ENCODE measurements around the gene POU6F2.
A peak's percentile ranks its signal among the peaks of the same experiment; 100 is the strongest.

POU6F2 gene

DNA sequence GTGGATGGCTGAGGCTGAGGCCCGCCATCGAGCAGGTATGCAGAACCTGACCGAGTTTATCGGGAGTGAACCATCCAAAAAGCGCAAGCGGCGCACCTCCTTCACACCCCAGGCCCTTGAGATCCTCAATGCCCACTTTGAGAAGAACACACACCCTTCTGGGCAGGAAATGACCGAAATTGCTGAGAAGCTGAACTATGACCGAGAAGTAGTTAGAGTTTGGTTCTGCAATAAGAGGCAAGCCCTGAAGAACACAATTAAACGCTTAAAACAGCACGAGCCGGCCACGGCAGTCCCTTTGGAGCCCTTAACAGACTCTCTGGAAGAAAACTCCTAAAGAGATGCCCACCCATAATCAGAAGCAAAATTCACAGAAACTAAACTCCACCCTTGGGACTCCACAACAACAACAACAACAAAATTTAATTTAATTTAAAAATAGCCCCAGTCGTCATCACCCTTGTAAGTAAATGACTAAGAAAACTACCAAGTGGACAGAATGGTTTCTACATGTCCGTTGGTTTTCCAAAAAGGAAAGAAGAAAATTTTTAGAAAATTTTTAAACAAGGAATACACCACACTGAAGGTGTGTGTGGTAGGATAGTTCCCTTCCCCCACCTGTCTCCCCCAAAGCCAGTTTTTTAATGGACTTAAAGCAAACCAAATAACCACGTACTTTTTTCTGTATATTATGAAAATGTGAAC is 486.8 kb downstream of the POU6F2 start:
- no peak for DNase-seq

DNA sequence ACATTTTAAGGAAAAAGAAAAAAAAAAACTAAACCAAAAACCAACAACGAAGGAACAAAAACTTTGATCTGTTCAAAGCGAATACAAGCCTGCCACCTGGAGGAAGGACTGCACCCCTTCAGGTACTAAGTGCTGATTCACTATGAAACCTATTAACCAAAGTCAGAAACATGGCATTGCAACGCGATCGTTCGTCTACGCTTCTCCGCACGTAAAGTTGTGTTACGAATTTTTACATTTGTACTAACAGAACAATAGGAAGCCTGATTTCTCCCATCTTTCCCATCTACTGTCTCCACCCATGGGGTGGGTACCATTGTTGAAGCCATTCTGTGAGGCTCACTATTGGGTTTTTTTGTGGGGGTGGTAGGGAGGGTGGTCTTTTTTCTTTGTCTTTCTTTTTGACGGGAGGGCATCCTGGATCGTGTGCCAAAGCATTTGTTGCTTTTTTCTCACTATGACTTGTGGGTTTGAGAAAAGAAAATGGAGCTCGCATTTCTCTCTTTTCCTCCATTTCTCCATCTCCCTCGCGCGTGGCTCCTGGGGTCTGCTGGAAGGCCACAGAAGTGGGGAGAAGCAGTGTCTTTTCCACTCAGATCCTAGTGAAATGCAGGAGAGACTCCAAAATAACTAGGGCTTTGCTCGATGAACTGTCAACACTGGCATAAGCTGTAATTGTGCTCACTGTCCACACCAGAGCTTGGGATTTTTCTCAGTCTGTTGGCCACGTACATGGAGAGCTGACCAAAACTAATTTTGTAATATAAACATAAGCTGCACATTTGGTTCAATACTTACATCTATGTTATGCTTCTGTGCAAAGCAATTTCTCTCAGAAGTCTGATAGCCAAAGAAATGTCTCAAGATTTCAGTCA is 487.6 kb downstream of the POU6F2 start:
- peak; percentile 18 for DNase-seq

DNA sequence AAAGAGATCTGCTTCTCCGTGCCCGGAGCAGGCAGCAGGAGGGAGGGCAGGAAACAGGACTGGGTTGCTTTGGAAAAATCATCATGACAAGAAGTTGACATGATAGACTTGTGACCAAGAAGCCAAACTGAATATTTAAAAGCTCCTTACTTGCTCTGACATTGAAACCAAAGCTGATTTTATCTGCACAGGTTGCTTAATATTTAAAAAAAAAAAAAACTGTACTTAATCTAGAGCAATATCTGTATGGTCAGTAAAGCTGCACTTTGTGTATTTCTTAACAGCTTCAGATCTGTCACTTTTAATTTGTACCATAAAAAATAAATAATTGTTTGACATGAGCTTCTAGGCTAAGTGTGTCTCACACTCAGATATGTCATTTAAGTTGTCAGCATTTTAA is 490.6 kb downstream of the POU6F2 start:
- DNase-seq, result no peak

DNA sequence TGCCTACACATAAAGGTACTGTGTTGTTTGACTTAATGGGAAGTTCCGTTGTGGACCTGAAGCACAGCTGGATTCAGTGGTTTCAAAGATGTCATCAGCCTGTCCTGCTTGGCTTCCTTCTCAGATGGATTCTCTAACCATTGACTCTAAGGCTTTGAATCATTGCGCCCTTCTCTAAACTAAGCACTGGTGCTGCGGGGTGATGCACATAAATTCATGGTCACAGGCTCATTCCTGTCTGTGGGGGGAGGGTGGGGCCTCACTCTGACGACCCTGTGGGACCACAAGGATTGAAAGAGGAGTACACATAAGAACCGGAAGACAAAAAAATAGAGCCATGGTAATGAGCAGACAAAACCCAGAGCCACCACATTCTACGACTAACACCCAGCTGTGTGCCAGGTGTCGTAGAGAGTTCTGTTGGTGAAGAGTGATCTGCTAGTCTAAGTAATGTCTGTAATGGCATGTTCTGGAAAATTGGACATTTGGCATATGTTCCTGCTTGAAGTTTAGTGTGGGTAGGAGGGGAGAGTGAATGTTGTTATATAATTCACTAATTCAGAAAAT is 491.2 kb downstream of the POU6F2 start:
- DNase-seq, result no peak

DNA sequence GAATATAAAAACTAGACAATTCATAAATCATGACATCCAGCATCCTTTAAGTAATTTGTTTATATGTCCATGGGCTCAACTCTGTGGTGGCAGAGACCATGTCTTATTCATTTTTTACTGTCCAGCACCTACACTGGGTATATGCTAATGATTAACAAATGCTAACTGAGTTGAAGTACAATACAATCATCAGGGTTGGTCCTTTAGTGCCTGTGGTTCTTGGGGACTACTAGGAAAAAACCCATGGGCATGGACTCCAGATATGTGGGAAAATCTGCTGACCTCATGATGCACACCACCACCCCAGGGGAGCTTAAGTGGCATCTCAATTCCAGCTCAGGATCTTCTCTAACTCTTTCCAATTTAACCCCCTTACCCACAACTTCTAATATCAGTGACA is 503.2 kb downstream of the POU6F2 start:
- no peak for DNase-seq

DNA sequence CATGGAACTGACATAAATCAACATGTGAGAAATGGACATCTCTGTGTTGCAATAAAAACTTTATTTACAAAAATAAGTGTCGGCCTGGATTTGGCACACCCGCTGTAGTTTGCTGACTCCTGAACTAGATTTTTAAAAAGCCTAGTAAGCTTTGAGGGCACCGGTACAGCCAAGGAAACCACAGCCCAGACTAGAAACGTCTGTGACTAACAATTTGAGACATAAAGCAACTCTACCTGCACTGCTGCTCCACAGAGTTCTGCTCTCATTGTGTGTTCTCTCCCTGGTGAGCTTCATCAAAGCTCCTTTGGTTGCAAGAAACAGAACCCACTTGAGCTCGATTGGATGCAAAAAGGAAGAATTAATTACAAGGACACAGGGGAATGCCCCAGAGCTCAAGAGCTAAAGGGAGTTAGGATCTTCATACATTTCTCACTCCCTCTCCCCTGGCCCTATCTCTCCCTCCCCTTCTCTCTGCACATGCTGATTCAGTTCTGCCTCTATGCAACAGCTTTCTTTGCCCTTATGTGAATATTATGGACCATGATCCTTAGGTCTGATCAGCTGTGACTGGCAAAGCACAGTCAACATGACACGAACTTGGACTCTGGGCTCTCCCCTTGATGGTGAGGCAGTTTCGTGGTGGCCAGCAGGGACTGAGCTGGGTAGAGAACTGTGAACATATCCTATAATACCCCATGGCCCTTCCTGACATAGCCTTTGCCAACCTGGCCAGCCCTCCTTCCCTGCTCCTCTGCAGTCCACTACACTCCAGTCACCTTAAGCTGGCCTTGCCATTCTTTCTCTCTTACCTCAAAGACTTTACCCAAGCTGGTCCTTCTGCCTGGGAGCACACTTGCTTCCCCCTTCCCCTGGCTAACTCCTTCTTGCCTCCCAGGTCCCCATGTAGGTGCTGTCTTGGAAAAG is 511.0 kb downstream of the POU6F2 start:
- no peak for DNase-seq

DNA sequence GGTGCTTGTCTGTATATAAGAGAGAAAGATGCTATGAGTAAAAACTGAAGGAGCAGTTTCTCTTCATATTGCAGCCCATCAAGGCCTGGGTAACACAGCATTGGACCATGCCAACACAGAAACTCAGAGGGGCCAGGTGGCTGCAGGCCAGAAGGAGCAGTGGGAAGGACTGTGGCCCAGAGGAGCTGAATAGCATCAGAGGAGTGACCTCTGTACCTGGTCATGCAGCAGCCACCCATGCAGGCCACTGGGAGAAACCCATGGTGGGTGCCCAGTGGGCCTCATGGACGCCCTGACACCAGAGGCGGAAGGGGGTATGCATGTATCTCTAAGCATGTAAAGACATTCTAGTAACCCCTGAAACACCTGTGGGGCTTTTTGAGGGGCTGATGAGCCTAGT is 512.6 kb downstream of the POU6F2 start:
- DNase-seq, result no peak

DNA sequence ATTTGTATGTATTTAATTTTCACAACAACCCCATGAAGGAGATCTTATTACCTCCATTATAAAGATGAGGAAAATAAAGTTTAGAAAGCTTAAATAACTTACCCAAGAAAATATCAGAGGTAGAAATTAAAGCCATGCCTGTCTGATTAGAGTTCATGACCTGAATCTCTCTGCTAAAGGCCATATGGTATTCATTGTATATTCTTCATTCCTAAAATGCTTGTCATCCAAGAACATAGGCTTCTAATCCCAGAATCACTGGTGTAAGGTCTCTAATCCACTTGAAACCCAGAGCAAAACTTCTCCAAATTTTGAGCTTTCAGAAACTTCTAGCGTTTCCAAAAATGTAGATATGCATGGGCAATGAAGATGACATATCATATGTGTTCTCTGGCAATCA is 516.2 kb downstream of the POU6F2 start:
- no peak for DNase-seq

DNA sequence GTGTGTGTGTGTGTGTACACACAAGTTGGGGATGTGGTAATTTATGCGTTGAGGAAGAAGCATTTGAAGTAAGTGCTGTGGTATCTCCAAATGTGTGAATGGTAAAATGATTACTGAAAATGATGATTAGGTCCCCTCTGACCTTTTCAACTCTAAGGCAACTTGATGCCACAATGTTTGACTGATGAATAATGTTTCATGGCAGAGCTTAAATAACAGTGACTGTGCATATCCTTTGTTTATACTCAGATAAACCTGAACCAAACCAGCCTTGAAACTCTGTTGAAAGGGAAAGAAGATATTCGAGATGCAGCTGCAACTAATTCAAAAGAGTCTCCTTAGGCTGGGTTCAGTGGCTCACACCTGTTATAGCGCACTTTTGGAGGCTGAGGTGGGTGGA is 523.6 kb downstream of the POU6F2 start:
- no peak for DNase-seq

DNA sequence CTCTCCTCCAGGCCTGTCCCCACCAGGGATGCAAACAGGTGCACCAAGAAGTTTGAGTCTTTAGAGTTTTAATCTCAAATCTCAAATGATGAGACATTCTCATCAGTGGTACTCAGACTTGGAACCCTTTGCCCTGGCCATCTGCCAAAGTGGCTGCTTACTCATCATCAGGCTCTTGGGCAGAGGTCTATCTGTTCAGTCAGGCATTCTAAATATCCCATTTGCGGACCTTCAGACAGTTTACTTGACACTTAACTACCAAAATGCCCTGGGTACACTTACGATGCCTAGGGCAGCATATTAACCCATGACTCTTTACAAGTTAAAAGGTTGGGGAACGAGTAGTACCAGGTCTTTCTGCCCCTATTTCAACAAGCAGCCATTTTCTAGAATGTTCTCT is 527.3 kb downstream of the POU6F2 start:
- no peak for DNase-seq

DNA sequence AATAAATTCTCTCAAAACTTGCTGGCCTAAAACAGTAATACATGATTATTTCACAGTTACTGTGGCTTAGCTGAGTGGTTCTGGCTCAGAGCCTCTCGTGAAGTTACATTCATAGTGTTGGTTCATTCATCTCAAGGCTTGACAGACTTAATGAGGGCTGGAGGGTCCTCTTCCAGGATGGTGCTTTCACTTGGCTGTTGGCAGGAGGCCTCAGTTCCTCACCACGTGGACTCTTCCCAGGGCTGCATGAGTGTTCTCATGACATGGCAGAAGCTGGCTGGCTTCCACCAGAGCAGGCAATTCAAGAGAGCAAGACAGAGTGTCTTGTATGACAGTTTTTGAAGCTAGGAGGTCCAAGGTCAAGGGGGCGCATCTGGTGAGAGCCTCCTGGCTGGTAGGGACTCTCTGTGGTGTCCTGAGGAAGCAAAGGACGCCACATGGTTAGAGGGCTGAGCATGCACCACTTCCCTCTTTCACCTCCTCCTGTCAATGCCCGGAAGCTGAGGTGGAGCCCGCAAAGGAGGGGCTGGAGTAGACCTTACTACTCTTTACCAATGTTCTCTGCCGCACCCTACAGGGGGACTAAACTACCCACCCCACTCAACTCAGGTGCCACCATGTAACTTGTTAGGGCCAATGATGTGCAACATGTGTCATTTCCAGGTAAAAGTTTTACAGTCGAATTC is 530.3 kb downstream of the POU6F2 start:
- DNase-seq, result no peak

DNA sequence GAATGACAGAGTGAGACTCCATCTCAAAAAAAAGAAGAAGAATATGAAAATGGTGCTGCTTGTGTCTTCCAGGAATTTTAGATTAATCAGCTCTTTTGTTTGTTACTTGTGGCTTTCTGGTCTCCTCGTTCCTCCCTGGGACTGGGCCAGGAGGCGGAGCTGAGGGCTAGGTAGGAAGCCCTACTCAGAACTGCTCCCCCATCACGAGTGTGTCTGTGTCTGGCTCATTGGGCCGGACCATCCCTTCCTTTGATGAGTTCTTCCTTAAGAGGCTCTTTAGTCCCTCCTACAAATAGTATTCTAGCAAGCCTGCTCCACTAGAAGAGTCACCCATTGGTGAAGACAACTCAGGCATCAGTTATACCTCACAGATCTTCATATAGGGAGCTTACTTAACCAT is 531.7 kb downstream of the POU6F2 start:
- no peak for DNase-seq

DNA sequence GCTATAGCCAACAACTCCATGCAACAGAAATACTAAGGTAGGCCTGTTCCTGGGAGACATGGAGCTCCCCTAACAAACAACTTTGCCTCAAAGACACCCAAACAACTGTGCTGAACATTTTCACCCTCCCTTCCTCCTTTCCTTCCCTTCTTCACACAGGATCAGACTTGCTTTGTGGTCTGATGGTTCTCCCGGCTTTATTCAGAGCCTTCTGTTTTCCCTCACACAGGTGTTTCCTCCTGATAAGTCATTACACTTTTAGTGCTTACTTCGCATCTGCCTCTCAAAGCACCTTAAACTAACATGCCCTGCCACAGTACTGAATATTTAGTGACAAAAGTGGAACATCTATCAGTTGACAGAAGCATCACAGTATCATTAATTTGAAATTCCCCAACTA is 532.2 kb downstream of the POU6F2 start:
- no peak for DNase-seq

DNA sequence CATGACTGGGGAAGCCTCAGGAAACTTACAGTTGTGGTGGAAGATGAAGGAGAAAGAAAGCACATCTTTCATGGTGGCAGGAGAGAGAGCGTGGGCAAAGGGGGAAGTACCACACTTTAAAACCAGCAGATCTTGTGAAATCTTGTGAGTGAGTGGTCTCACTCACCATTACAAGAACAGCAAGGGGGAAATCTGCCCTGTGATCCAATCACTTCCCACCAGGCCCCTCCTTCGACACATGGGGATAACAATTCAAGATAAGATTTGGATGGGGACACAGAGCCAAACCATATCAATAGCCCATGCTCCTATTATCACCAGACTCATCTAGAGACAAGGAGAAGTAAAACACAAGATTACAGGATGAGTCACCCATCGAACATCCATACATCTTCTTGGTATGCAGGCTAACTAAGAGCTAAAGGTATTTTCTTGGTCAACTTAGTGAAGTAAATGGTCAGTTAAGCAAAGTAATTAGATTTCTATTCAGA is 533.2 kb downstream of the POU6F2 start:
- DNase-seq, result no peak

DNA sequence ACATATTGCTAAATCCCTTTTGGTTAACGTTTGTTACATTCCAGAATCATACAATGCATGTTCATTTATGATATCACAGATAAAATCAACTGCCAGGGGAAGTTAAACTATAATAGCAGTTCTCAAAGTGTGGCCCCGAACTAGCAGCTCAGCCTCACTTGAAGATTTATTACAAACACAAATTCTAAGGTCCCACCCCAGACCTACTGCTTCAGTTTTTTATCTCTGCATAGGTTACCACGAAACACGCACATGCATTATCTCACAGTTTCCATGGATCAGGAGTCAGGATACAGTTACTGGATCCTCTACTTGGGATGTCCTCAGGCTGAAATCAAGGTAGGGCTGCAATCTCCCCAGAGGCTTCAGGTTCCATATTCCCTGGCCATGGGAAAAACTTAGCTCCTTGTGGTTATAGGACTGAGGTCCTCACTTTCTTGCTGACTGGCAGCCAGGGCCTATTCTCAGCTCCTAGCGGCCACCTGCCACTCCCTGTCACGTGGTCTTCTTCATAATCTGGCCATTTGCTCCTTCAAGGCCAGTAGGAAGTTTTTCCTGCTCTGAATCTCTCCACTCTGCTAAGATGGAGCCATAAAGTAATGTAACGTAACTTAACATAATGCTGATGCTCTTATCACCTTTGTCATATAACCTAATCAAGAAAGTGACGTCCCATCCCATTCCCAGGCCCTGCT is 538.0 kb downstream of the POU6F2 start:
- no peak for DNase-seq

DNA sequence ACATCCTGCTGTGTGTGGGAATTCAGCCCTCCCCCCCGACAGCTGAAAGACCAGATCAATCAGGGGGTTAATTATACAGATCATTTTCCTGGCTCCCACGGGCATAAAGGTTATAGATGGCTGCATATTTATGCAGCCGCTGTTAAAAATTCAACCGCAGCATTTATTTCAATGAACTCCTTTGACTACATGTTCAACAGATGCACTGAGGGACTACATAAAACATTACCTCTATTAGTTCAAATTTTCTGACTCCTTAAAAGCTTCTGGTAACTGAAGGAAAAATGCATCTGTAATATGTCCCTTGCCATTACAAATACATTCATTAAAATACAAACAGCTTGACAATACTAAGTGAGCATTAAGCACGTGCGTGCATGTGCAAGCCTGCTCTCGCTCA is 538.8 kb downstream of the POU6F2 start:
- no peak for DNase-seq

DNA sequence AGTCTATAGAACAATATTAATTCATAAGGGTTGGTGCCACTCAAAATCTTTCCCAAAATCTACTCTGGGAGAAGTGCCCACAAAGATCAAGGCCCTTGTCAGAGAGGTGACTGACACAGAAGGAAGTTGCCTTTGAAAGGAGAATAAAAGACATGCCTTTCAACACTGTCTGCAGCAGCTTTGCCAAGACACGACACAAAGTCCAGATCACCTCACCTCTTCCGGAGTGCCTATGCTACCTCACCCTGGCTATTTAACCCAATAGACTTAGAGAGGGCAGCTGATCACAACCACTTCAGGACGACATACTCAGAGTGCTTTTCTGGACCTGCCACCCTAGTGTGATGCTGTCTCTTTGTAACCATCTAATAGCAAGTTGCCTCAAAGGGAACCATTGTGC is 539.5 kb downstream of the POU6F2 start:
- no peak for DNase-seq

Measured in NCI-H2227 treated with DMSO at 0.1 percent for 48 hours (cell line).